ENCODE data around the gene INIP.

DNA sequence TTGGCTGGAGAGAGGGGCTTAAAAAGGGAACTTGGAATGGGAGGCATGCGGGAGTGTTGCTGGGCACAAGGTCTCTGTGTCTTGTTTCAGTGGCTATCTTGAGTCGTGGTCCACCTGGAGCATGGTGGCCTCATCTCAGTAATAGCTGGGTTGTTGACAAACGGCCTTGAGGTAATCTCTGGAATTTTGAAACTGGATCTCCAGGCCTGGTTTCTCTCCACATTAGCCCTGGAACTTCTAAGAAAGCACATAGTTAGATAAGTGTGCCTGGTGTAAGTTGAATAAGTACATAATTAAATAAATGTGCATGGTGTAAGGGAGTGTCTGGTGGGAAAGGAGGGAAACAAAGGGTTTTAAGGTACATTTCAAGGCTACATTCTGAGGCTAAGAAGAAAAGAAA is 62.2 kb downstream of the INIP start:
- TF ChIP-seq, protein P1, sequence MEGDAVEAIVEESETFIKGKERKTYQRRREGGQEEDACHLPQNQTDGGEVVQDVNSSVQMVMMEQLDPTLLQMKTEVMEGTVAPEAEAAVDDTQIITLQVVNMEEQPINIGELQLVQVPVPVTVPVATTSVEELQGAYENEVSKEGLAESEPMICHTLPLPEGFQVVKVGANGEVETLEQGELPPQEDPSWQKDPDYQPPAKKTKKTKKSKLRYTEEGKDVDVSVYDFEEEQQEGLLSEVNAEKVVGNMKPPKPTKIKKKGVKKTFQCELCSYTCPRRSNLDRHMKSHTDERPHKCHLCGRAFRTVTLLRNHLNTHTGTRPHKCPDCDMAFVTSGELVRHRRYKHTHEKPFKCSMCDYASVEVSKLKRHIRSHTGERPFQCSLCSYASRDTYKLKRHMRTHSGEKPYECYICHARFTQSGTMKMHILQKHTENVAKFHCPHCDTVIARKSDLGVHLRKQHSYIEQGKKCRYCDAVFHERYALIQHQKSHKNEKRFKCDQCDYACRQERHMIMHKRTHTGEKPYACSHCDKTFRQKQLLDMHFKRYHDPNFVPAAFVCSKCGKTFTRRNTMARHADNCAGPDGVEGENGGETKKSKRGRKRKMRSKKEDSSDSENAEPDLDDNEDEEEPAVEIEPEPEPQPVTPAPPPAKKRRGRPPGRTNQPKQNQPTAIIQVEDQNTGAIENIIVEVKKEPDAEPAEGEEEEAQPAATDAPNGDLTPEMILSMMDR (IDR thresholded peaks at IDR 0.05), result no peak
- no peak for TF ChIP-seq POLR2A (IDR thresholded peaks at IDR 0.05)

All from heart left ventricle (tissue), 13 donors.